ENCODE results near the gene MCTP1.
A peak's percentile ranks its signal among the peaks of the same experiment; 100 is the strongest.

The MCTP1 gene

DNA sequence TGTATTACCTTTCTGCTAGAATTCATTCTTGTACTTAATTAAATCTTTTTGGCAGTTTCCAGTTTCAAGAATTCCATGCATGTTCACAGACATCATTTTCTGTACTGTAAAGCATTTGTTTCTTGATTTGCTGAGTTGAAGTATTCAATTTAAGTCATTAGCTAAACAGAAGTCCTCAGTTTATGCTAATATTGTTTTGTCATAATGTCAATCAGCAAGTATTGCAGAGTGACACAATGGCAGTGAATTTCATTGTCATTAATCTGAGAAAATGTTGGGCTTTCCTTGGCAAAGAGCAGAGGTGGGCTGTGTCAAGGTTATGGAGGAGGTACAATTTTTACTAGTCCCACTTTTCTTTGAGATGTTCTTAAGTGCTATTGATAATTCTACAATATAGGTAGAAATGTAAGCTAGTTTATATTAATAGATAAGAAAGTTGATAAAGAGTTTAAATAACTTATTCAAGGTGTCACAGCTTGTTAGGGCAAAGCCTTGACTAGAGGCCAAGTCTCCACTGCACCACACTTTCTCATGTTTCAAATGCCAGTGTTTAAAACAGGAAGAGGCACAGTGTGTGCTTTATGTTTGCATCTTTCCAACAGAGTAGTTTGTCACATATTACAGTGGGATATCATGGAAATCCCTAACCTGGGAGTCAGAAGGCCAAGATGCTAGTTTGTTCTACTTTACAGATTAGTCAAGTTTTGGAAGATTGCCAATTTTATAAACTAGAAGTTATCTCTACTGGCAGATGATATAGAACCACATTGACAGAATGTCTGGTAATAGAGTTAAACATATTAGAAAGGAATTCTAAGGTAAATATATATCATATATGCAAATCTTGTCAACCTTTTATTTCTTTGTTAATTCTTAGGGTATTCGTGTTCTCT, 610.2 kb downstream of the MCTP1 start:
- no peaks in the 10 kb centered on the region for H3K27me3 ChIP-seq (replicated peaks in 2 of 5; ENCODE audit: control insufficient read depth in 4 of 5, insufficient read depth in 5 of 5, low read length in 4 of 5)
- H3K4me3 ChIP-seq (ENCODE audit: control insufficient read depth in 1 of 7, extremely low read depth in 1 of 7, insufficient read depth in 4 of 7, low read depth in 2 of 7, low read length in 6 of 7), result no peak overlapping the region
- no peaks in the 10 kb centered on the region for H3K4me1 ChIP-seq (ENCODE audit: control extremely low read depth in 1 of 4, control insufficient read depth in 4 of 4, insufficient read depth in 4 of 4, low read length in 3 of 4)
- no peaks in the 10 kb centered on the region for H3K9me3 ChIP-seq (ENCODE audit: control extremely low read depth in 1 of 5, control insufficient read depth in 4 of 5, insufficient read depth in 2 of 5, low read depth in 1 of 5, low read length in 4 of 5)
- H3K36me3 ChIP-seq (ENCODE audit: control insufficient read depth in 4 of 4, insufficient read depth in 4 of 4, low read length in 3 of 4), result peaks cover 5 to 13% (median 9%) of the 10 kb centered on the region in 4 experiments
- ChIA-PET CTCF (interaction anchor here (2.3 kb wide), 1 partner anchor 150 kb away, joined by 5 read pairs; no protein-coding TSS in a partner anchor), POLR2A (no interaction called here)
- WGBS (ENCODE audit: insufficient coverage), result no CpG with 5 or more reads among the region's 1 CpG
- H3K27ac ChIP-seq (ENCODE audit: insufficient read depth in 1 of 2, low read depth in 1 of 2, low read length in 2 of 2, poor library complexity in 1 of 2, severe bottlenecking in 2 of 2), result no peak overlapping the region
- no peak for DNase-seq

DNA sequence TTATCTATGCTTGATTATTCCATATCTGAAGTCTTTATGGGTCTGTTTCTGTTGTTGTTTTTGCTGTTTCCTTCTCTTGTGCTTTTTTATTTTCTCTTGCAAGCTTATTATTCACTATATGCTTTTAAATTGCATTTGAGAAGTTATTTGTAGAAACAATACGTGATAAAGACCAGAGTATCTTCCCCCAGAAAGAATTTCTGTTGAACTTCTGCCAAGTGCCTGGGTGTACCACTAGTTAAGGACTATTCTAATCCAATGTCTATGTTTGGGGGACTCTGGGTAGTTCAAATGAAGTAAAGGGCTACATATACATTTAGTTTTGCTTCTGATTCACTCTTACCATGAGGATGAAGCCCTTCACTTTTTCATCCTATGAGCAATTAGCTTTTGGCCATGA, 612.1 kb downstream of the MCTP1 start:
- Histone ChIP-seq H3K27me3 (replicated peaks in 2 of 5; ENCODE audit: control insufficient read depth in 4 of 5, insufficient read depth in 5 of 5, low read length in 4 of 5) (no peaks in the 10 kb centered on the region), H3K27ac (ENCODE audit: insufficient read depth in 1 of 2, low read depth in 1 of 2, low read length in 2 of 2, poor library complexity in 1 of 2, severe bottlenecking in 2 of 2) (no peak overlapping the region), H3K4me3 (ENCODE audit: control insufficient read depth in 1 of 7, extremely low read depth in 1 of 7, insufficient read depth in 4 of 7, low read depth in 2 of 7, low read length in 6 of 7) (no peak overlapping the region), H3K4me1 (ENCODE audit: control extremely low read depth in 1 of 4, control insufficient read depth in 4 of 4, insufficient read depth in 4 of 4, low read length in 3 of 4) (no peaks in the 10 kb centered on the region), H3K9me3 (ENCODE audit: control extremely low read depth in 1 of 5, control insufficient read depth in 4 of 5, insufficient read depth in 2 of 5, low read depth in 1 of 5, low read length in 4 of 5) (no peaks in the 10 kb centered on the region), H3K36me3 (ENCODE audit: control insufficient read depth in 4 of 4, insufficient read depth in 4 of 4, low read length in 3 of 4) (peaks cover 10 to 11% (median 10%) of the 10 kb centered on the region in 4 experiments)
- no CpG with 5 or more reads among the region's 1 CpG for WGBS (ENCODE audit: insufficient coverage)
- no peak for DNase-seq
- POLR2A ChIA-PET, result interaction anchor here (0.7 kb wide), 1 partner anchor 423 kb away, joined by 3 read pairs; no protein-coding TSS in a partner anchor
- CTCF ChIA-PET, result no interaction called here

DNA sequence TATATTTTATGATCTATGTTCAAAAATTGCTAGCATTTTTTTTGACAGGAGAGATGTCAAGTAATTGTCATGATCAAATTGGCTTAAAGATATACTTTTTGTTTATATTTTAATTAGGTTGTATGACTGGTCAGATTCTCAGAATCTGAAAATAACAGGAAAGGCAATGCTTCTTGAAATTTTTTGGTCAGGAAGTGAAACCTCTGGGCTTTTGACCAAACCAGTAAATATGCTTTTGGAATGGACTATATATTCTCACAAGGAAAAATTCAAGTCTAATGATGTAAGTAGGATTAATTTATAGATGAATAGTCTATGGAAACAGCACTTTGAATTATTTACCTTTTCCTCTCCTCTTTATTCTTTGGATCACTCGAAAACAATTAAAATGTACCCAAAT, 614.2 kb downstream of the MCTP1 start:
- Histone ChIP-seq H3K36me3 (ENCODE audit: control insufficient read depth in 4 of 4, insufficient read depth in 4 of 4, low read length in 3 of 4) (peaks cover 4 to 6% (median 5%) of the 10 kb centered on the region in 4 experiments), H3K4me3 (ENCODE audit: control insufficient read depth in 1 of 7, extremely low read depth in 1 of 7, insufficient read depth in 4 of 7, low read depth in 2 of 7, low read length in 6 of 7) (no peak overlapping the region), H3K27ac (ENCODE audit: insufficient read depth in 1 of 2, low read depth in 1 of 2, low read length in 2 of 2, poor library complexity in 1 of 2, severe bottlenecking in 2 of 2) (no peak overlapping the region), H3K27me3 (replicated peaks in 2 of 5; ENCODE audit: control insufficient read depth in 4 of 5, insufficient read depth in 5 of 5, low read length in 4 of 5) (no peaks in the 10 kb centered on the region), H3K9me3 (ENCODE audit: control extremely low read depth in 1 of 5, control insufficient read depth in 4 of 5, insufficient read depth in 2 of 5, low read depth in 1 of 5, low read length in 4 of 5) (no peaks in the 10 kb centered on the region), H3K4me1 (ENCODE audit: control extremely low read depth in 1 of 4, control insufficient read depth in 4 of 4, insufficient read depth in 4 of 4, low read length in 3 of 4) (no peaks in the 10 kb centered on the region)
- DNase-seq, result no peak
- POLR2A ChIA-PET, result no interaction called here
- CTCF ChIA-PET, result interaction anchor here (0.5 kb wide), 1 partner anchor 73 kb away, joined by 3 read pairs; no protein-coding TSS in a partner anchor
- no CpG with 5 or more reads among the region's 1 CpG for WGBS (ENCODE audit: insufficient coverage)

DNA sequence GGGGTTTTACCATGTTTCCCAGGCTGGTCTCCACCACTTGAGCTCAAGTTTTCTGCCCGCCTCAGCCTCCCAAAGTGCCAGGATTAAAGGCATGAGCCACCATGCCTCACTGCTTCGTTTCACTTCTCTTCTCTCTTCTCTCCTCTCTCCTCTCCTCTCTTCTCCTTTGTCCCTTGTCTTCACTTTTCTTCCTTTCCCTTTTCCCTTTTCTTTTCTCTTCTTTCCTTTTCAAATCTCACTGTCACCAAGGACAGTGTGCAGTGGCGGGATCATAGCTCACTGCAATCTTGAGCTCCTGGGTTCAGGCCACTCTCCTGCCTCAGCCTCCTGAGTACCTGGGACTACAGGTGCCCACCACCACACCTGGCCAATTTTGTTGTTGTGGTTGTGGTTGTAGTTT, 617.0 kb downstream of the MCTP1 start:
- WGBS (ENCODE audit: insufficient coverage), result 100% methylated on average over 2 of the region's 3 CpGs
- Histone ChIP-seq H3K4me1 (ENCODE audit: control extremely low read depth in 1 of 4, control insufficient read depth in 4 of 4, insufficient read depth in 4 of 4, low read length in 3 of 4) (no peaks in the 10 kb centered on the region), H3K27me3 (replicated peaks in 2 of 5; ENCODE audit: control insufficient read depth in 4 of 5, insufficient read depth in 5 of 5, low read length in 4 of 5) (no peaks in the 10 kb centered on the region), H3K27ac (ENCODE audit: insufficient read depth in 1 of 2, low read depth in 1 of 2, low read length in 2 of 2, poor library complexity in 1 of 2, severe bottlenecking in 2 of 2) (no peak overlapping the region), H3K9me3 (ENCODE audit: control extremely low read depth in 1 of 5, control insufficient read depth in 4 of 5, insufficient read depth in 2 of 5, low read depth in 1 of 5, low read length in 4 of 5) (no peaks in the 10 kb centered on the region), H3K36me3 (ENCODE audit: control insufficient read depth in 4 of 4, insufficient read depth in 4 of 4, low read length in 3 of 4) (peaks cover 8 to 14% (median 10%) of the 10 kb centered on the region in 4 experiments), H3K4me3 (ENCODE audit: control insufficient read depth in 1 of 7, extremely low read depth in 1 of 7, insufficient read depth in 4 of 7, low read depth in 2 of 7, low read length in 6 of 7) (no peak overlapping the region)
- CTCF ChIA-PET, result interaction anchor here (0.6 kb wide), 1 partner anchor 1033 kb away, joined by 3 read pairs; no protein-coding TSS in a partner anchor
- no peak for DNase-seq
- POLR2A ChIA-PET, result no interaction called here

DNA sequence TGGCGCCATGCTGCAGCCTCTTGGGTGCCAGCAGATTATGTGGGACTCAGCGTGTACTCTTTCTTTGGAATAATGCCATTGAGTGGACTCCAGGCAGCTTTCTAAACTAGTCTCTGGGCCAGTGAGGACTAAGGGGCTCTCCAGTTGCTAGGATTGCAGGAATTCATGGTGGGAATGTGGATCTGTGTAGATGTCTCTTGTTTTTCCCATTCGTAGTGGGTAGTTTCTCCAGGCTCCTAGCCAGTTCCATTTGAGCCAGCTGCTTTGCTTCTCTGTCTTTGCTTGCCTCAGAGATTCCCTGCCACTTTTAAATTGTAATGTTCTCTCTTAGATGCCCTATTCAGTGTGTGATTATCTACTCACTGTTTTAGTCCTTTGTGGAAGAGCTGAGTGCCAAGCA, 623.8 kb downstream of the MCTP1 start:
- ChIA-PET CTCF (no interaction called here), POLR2A (no interaction called here)
- H3K4me3 ChIP-seq (ENCODE audit: control insufficient read depth in 1 of 7, extremely low read depth in 1 of 7, insufficient read depth in 4 of 7, low read depth in 2 of 7, low read length in 6 of 7), result no peak overlapping the region
- 100% methylated on average over 2 of the region's 3 CpGs for WGBS (ENCODE audit: insufficient coverage)
- H3K27ac ChIP-seq (ENCODE audit: insufficient read depth in 1 of 2, low read depth in 1 of 2, low read length in 2 of 2, poor library complexity in 1 of 2, severe bottlenecking in 2 of 2), result no peak overlapping the region
- no peaks in the 10 kb centered on the region for H3K4me1 ChIP-seq (ENCODE audit: control extremely low read depth in 1 of 4, control insufficient read depth in 4 of 4, insufficient read depth in 4 of 4, low read length in 3 of 4)
- H3K36me3 ChIP-seq (ENCODE audit: control insufficient read depth in 4 of 4, insufficient read depth in 4 of 4, low read length in 3 of 4), result peaks cover 10 to 38% (median 24%) of the 10 kb centered on the region in 4 experiments
- H3K27me3 ChIP-seq (replicated peaks in 2 of 5; ENCODE audit: control insufficient read depth in 4 of 5, insufficient read depth in 5 of 5, low read length in 4 of 5), result no peaks in the 10 kb centered on the region
- no peak for DNase-seq
- peaks cover 0 to 24% (median 9%) of the 10 kb centered on the region in 5 experiments for H3K9me3 ChIP-seq (ENCODE audit: control extremely low read depth in 1 of 5, control insufficient read depth in 4 of 5, insufficient read depth in 2 of 5, low read depth in 1 of 5, low read length in 4 of 5)

DNA sequence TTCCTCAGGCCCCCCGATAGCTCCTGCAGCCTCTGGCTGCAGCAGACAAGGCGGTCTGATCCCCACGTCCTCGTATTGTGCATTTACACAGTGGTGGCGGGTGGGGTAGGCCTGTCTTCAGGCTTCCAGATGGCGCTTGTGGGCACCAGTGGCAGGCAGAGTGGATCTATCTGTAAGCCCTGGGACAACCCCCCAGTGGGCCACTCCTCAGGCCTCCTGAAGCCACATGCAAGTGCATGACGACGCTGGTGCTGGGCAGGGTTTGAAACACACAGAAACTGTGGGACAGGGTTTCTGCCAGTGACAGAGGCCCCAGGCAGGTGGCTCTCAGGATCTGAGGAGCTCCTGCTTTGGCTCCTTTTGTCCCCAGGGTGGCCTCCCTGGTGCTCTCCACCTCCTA, 624.4 kb downstream of the MCTP1 start:
- Histone ChIP-seq H3K4me1 (ENCODE audit: control extremely low read depth in 1 of 4, control insufficient read depth in 4 of 4, insufficient read depth in 4 of 4, low read length in 3 of 4) (no peaks in the 10 kb centered on the region), H3K4me3 (ENCODE audit: control insufficient read depth in 1 of 7, extremely low read depth in 1 of 7, insufficient read depth in 4 of 7, low read depth in 2 of 7, low read length in 6 of 7) (no peak overlapping the region), H3K36me3 (ENCODE audit: control insufficient read depth in 4 of 4, insufficient read depth in 4 of 4, low read length in 3 of 4) (peaks cover 10 to 44% (median 25%) of the 10 kb centered on the region in 4 experiments), H3K27ac (ENCODE audit: insufficient read depth in 1 of 2, low read depth in 1 of 2, low read length in 2 of 2, poor library complexity in 1 of 2, severe bottlenecking in 2 of 2) (no peak overlapping the region), H3K27me3 (replicated peaks in 2 of 5; ENCODE audit: control insufficient read depth in 4 of 5, insufficient read depth in 5 of 5, low read length in 4 of 5) (no peaks in the 10 kb centered on the region), H3K9me3 (ENCODE audit: control extremely low read depth in 1 of 5, control insufficient read depth in 4 of 5, insufficient read depth in 2 of 5, low read depth in 1 of 5, low read length in 4 of 5) (peaks cover 0 to 30% (median 13%) of the 10 kb centered on the region in 5 experiments)
- DNase-seq, result no peak
- WGBS (ENCODE audit: insufficient coverage), result 99% methylated on average over 6 of the region's 8 CpGs
- ChIA-PET POLR2A (no interaction called here), CTCF (no interaction called here)

DNA sequence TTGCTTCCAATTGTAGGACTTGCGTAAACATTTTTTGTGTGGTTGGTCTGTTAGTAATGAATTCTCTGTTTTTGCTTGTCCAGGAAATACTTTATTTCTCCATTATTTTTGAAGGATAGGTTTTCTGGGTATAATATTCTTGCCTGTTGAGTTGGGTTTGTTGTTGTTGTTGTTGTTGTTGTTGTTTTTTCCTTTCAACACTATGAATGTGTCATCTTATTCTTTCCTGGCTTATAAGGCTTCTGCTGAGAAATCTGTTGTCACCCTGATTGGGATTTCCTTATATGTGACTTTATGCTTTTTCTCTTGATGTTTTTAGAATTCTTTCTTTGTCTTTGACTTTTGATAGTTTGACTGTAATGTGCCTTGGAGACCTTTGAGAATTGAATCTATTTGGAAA, 626.6 kb downstream of the MCTP1 start:
- H3K27ac ChIP-seq (ENCODE audit: insufficient read depth in 1 of 2, low read depth in 1 of 2, low read length in 2 of 2, poor library complexity in 1 of 2, severe bottlenecking in 2 of 2), result no peak overlapping the region
- no peaks in the 10 kb centered on the region for H3K4me1 ChIP-seq (ENCODE audit: control extremely low read depth in 1 of 4, control insufficient read depth in 4 of 4, insufficient read depth in 4 of 4, low read length in 3 of 4)
- H3K36me3 ChIP-seq (ENCODE audit: control insufficient read depth in 4 of 4, insufficient read depth in 4 of 4, low read length in 3 of 4), result peaks cover 11 to 52% (median 30%) of the 10 kb centered on the region in 4 experiments
- H3K4me3 ChIP-seq (ENCODE audit: control insufficient read depth in 1 of 7, extremely low read depth in 1 of 7, insufficient read depth in 4 of 7, low read depth in 2 of 7, low read length in 6 of 7), result no peak overlapping the region
- peaks cover 0 to 36% (median 17%) of the 10 kb centered on the region in 5 experiments for H3K9me3 ChIP-seq (ENCODE audit: control extremely low read depth in 1 of 5, control insufficient read depth in 4 of 5, insufficient read depth in 2 of 5, low read depth in 1 of 5, low read length in 4 of 5)
- ChIA-PET POLR2A (no interaction called here), CTCF (no interaction called here)
- no peaks in the 10 kb centered on the region for H3K27me3 ChIP-seq (replicated peaks in 2 of 5; ENCODE audit: control insufficient read depth in 4 of 5, insufficient read depth in 5 of 5, low read length in 4 of 5)
- DNase-seq, result peak in 2 of 3 donors; percentile 7 to 13
- no CpG with 5 or more reads among the region's 1 CpG for WGBS (ENCODE audit: insufficient coverage)
